GM12872 (cell line): ENCODE data around the gene MAPK8IP3.

ENCODE experiments used
- CTCF ChIP-seq: IDR thresholded peaks from 3 replicates; pipeline ENCODE4 v1.5.1; 2011; ENCODE audit warnings: low read depth, mild to moderate bottlenecking, low read length, moderate library complexity; ENCODE audit not compliant: insufficient read depth

Gene MAPK8IP3

GRCh38 chr16:1729026-1729425 lies 23.0 kb downstream of the MAPK8IP3 start:
- TF ChIP-seq CTCF: no peak

GRCh38 chr16:1729445-1729844 lies 23.4 kb downstream of the MAPK8IP3 start:
- TF ChIP-seq CTCF: no peak

GRCh38 chr16:1731073-1731472 lies 25.1 kb downstream of the MAPK8IP3 start:
- no peak for TF ChIP-seq CTCF

- no peak for TF ChIP-seq CTCF
Observed at GRCh38 chr16:1731603-1732002, 25.6 kb downstream of the MAPK8IP3 start.

GRCh38 chr16:1732071-1732470 lies 26.1 kb downstream of the MAPK8IP3 start:
- TF ChIP-seq CTCF: no peak

GRCh38 chr16:1734123-1734522 lies 28.1 kb downstream of the MAPK8IP3 start:
- TF ChIP-seq CTCF: no peak

- no peak for TF ChIP-seq CTCF
Observed at GRCh38 chr16:1734816-1735215, 28.8 kb downstream of the MAPK8IP3 start.

- TF ChIP-seq CTCF: no peak
Observed at GRCh38 chr16:1740234-1740633, 34.2 kb downstream of the MAPK8IP3 start.
